A549 (cell line): ENCODE measurements around the gene TERF2IP.

Experiments
- CTCF ChIP-seq: fragments of >200 bp; sonication (Bioruptor Twin); formaldehyde crosslinking; IDR thresholded peaks from 3 replicates; pipeline ENCODE4 v1.5.1; 2016
- E2F6 ChIP-seq: IDR thresholded peaks from 2 replicates; pipeline ENCODE4 v1.6.1; 2012; ENCODE audit warnings: low read depth, borderline replicate concordance
- HES2 ChIP-seq: fragments of >200 bp; sonication (Bioruptor Twin); formaldehyde crosslinking; IDR thresholded peaks from 2 replicates; pipeline ENCODE4 v1.6.1; 2016
- HEYL ChIP-seq: fragments of 250-450 bp; sonication (Bioruptor Pico); IDR thresholded peaks from 2 replicates; pipeline ENCODE4 v1.8.0; 2021; ENCODE audit warnings: mild to moderate bottlenecking, moderate library complexity
- MAFK ChIP-seq: fragments of 450-650 bp; IDR thresholded peaks from 2 replicates; pipeline ENCODE4 v1.6.1; 2014; ENCODE audit not compliant: partially characterized antibody
- MAZ ChIP-seq: fragments of 150-350 bp; IDR thresholded peaks from 2 replicates; pipeline ENCODE4 v1.6.1; 2014; ENCODE audit warnings: antibody characterized with exemption, low read depth, low read length, borderline replicate concordance
- NR3C1 ChIP-seq: fragments of >200 bp; sonication (Bioruptor Twin); formaldehyde crosslinking; IDR thresholded peaks from 3 replicates; pipeline ENCODE4 v1.6.1; 2017
- POLR2A ChIP-seq: IDR thresholded peaks from 2 replicates; pipeline ENCODE4 v1.6.1; 2012; ENCODE audit warnings: mild to moderate bottlenecking, low read length
- RAD21 ChIP-seq, 2 experiments: fragments of >200 bp in 1 of 2; sonication (Bioruptor Twin) in 1 of 2; formaldehyde crosslinking in 1 of 2; IDR thresholded peaks in 1 of 2; conservative IDR thresholded peaks in 1 of 2; 2 replicates in 1 of 2; 3 replicates in 1 of 2; pipeline ENCODE4 v1.6.1; 2012 to 2018; ENCODE audit warnings: inconsistent platforms in 1 of 2
- ZFP36 ChIP-seq: fragments of 450-650 bp; IDR thresholded peaks from 2 replicates; pipeline ENCODE4 v1.6.1; 2014; ENCODE audit warnings: borderline replicate concordance; ENCODE audit not compliant: partially characterized antibody
- TF ChIP-seq, protein P1 (sequence below): fragments of 250-450 bp; sonication (Bioruptor Pico); IDR thresholded peaks from 2 replicates; pipeline ENCODE4 v1.5.0; 2021; ENCODE audit warnings: mild to moderate bottlenecking, moderate library complexity, borderline replicate concordance
- TF ChIP-seq, protein P2 (sequence below): IDR thresholded peaks from 2 replicates; pipeline ENCODE4 v1.6.1; 2012
- TF ChIP-seq, protein P3 (sequence below): fragments of 450-650 bp; IDR thresholded peaks from 2 replicates; pipeline ENCODE4 v1.6.1; 2014; ENCODE audit warnings: antibody characterized with exemption

DNA sequence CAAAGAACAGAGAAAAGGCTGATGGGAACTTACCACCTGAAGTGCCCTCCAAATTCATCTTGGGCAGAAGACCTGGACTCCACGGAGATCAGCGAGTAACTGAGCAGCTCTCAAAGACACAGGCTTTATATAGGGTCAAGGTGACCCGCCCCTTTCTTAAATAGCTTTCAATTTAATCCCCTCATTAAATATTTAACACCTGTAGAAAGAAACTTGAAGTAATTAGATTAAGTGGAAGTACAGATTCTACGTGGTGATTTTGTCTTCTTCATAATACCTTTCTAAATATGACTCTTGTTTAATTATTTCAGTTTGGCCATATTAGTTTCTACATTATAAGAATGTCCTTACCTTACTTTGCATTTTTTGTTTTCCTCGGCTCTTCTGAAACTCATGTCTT, 53.8 kb downstream of the TERF2IP start, which contains the start of gene DUXB:
- TF ChIP-seq RAD21 (conservative IDR thresholded peaks at IDR 0.05 in 1 of 2, IDR thresholded peaks at IDR 0.05 in 1 of 2), result no peak
- TF ChIP-seq CTCF, result no peak
- TF ChIP-seq, protein P1, sequence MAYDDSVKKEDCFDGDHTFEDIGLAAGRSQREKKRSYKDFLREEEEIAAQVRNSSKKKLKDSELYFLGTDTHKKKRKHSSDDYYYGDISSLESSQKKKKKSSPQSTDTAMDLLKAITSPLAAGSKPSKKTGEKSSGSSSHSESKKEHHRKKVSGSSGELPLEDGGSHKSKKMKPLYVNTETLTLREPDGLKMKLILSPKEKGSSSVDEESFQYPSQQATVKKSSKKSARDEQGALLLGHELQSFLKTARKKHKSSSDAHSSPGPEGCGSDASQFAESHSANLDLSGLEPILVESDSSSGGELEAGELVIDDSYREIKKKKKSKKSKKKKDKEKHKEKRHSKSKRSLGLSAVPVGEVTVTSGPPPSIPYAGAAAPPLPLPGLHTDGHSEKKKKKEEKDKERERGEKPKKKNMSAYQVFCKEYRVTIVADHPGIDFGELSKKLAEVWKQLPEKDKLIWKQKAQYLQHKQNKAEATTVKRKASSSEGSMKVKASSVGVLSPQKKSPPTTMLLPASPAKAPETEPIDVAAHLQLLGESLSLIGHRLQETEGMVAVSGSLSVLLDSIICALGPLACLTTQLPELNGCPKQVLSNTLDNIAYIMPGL (CRISPR knock-in tag), result no peak
- TF ChIP-seq, protein P2, sequence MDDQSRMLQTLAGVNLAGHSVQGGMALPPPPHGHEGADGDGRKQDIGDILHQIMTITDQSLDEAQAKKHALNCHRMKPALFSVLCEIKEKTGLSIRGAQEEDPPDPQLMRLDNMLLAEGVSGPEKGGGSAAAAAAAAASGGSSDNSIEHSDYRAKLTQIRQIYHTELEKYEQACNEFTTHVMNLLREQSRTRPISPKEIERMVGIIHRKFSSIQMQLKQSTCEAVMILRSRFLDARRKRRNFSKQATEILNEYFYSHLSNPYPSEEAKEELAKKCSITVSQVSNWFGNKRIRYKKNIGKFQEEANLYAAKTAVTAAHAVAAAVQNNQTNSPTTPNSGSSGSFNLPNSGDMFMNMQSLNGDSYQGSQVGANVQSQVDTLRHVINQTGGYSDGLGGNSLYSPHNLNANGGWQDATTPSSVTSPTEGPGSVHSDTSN, result no peak
- no peak for TF ChIP-seq ZFP36
- no peak for TF ChIP-seq NR3C1
- TF ChIP-seq MAZ, result no peak
- TF ChIP-seq POLR2A, result no peak
- TF ChIP-seq, protein P3, sequence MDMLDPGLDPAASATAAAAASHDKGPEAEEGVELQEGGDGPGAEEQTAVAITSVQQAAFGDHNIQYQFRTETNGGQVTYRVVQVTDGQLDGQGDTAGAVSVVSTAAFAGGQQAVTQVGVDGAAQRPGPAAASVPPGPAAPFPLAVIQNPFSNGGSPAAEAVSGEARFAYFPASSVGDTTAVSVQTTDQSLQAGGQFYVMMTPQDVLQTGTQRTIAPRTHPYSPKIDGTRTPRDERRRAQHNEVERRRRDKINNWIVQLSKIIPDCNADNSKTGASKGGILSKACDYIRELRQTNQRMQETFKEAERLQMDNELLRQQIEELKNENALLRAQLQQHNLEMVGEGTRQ, result no peak
- TF ChIP-seq E2F6, result no peak
- TF ChIP-seq HES2, result no peak
- TF ChIP-seq MAFK, result no peak
- no peak for TF ChIP-seq HEYL
